ENCODE measurements around the gene AGMAT. TPM values are rescaled to one million over a fixed set of nuclear protein-coding genes. Genes with fewer than 3 reads are reported as not detected.

The AGMAT gene
- total and polyA plus RNA-seq, 2 of the 13 experiments (the other 11 are each of a cell fraction or from before 2014, with no cell fraction given), result 59.1 to 174 TPM

- TF ChIP-seq ZNF652 (CRISPR knock-in tag; IDR thresholded peaks at IDR 0.05; ENCODE audit: borderline replicate concordance, low read depth) (no peak), GLMP (CRISPR knock-in tag; IDR thresholded peaks at IDR 0.05; ENCODE audit: borderline replicate concordance) (no peak), SP4 (CRISPR knock-in tag; IDR thresholded peaks at IDR 0.05) (peak; percentile 88), KAT8 (CRISPR knock-in tag; IDR thresholded peaks at IDR 0.05) (0 out of 2 replicates have a peak, but pooled peaks have one; percentile 14), ADNP (CRISPR knock-in tag; IDR thresholded peaks at IDR 0.05) (no peak), ZNF543 (CRISPR knock-in tag; IDR thresholded peaks at IDR 0.05) (no peak), TCF7L2 (IDR thresholded peaks at IDR 0.05; ENCODE audit: low read depth, low read length) (no peak), ATF7-NPFF (CRISPR knock-in tag; IDR thresholded peaks at IDR 0.05; ENCODE audit: low read depth) (peak; percentile 82), JUNB (CRISPR knock-in tag; IDR thresholded peaks at IDR 0.05; ENCODE audit: borderline replicate concordance) (no peak), ZFP36 (IDR thresholded peaks at IDR 0.05; ENCODE audit: borderline replicate concordance, low read depth, low read length, partially characterized antibody) (no peak), TBP (CRISPR knock-in tag; IDR thresholded peaks at IDR 0.05) (no peak), YY1 (IDR thresholded peaks at IDR 0.05; ENCODE audit: insufficient read depth, insufficient replicate concordance, low read depth, low read length) (peak; percentile 64), GFI1 (CRISPR knock-in tag; IDR thresholded peaks at IDR 0.05; ENCODE audit: borderline replicate concordance) (peak; percentile 29; the same call in 1 of the 2 replicates), MAFF (IDR thresholded peaks at IDR 0.05; ENCODE audit: low read depth, low read length) (no peak), ZNF331 (CRISPR knock-in tag; IDR thresholded peaks at IDR 0.05) (peak; percentile 54; the same call in 1 of the 2 replicates), AKAP8 (CRISPR knock-in tag; IDR thresholded peaks at IDR 0.05) (no peak; the same call in 1 of the 2 replicates), ZFP36L1 (CRISPR knock-in tag; IDR thresholded peaks at IDR 0.05) (no peak), KLF16 (CRISPR knock-in tag; IDR thresholded peaks at IDR 0.05) (no peak; a peak in 1 of 4 replicates), SATB2 (CRISPR knock-in tag; IDR thresholded peaks at IDR 0.05) (no peak; the same call in 1 of the 2 replicates), ZNF577 (CRISPR knock-in tag; IDR thresholded peaks at IDR 0.05; ENCODE audit: borderline replicate concordance, low read depth) (no peak), RFX1 (IDR thresholded peaks at IDR 0.05) (peak; percentile 31; the same call in 1 of the 2 replicates), SMAD3 (CRISPR knock-in tag; IDR thresholded peaks at IDR 0.05) (no peak), RBFOX2 (IDR thresholded peaks at IDR 0.05; ENCODE audit: low read depth, low read length) (peak; percentile 98), ZNF530 (CRISPR knock-in tag; IDR thresholded peaks at IDR 0.05; ENCODE audit: low read depth) (no peak), PREB (CRISPR knock-in tag; IDR thresholded peaks at IDR 0.05) (no peak), TAF15 (IDR thresholded peaks at IDR 0.05; ENCODE audit: low read depth, low read length, poor library complexity, severe bottlenecking) (no peak), NR3C1 (CRISPR knock-in tag; IDR thresholded peaks at IDR 0.05) (no peak), ZNF180 (CRISPR knock-in tag; IDR thresholded peaks at IDR 0.05; ENCODE audit: borderline replicate concordance, low read depth) (0 out of 2 replicates have a peak, but pooled peaks have one; percentile 26), SIN3A (IDR thresholded peaks at IDR 0.05; ENCODE audit: borderline replicate concordance, low read depth, low read length) (peak; percentile 37; the same call in 1 of the 2 replicates)
Measured at GRCh38 chr1:15617173-15618076, 32.6 kb upstream of the AGMAT start, which contains the start of gene DDI2 (continued).
